ENCODE data around the gene EFNB3.

EFNB3 gene

DNA sequence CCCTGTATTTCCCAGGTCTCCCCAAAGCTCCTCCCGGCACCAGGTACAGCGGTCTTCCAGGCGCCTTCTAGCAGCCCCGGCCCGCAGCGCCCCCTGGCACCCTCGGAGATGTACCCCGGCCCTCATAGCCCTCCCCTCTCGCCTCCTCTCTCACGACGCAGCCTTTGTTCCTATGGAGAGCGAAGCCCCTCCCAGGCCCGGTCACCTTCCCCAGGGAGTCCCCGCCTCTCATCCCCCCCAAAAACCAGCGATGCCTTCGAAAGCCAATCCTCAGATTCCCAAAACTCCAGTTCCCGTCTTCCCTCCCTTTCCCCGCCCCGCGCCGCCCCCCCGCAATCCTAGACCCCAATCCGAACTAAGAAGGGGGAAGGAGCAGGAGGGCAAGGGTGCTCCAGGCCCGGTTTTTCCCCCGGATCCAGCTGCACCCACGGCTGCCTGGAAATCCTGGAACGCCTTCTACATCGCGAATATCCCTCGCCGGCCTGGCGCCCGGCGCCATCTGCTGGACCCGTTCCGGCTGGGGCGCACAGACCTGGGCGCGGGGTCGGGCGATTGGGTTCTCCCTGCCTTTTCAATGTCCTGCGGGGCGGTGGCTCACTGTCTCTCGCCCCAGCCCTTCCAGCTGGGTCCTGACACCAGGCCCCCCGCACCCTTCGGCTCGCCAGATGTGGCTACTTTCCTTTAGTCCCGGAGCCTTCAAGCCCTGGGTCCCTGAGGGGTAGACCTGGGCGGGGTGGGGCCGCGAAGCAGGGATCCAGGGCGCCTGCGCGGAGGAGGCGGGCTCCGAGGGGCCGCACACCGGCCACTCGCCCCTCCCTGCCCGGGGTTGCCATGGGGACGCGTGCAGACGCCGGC lies 12.1 kb downstream of the EFNB3 start, which contains the start of gene DNAH2:
DNAH2 (plus strand) TSS at position 844 of the 855 bp plus-strand sequence. CDS start 1,991 bp downstream, outside the sequence.
- peak within 1 kb of the TSS; percentile 42 for H3K4me3 ChIP-seq (ENCODE audit: low read depth, low read length)

DNA sequence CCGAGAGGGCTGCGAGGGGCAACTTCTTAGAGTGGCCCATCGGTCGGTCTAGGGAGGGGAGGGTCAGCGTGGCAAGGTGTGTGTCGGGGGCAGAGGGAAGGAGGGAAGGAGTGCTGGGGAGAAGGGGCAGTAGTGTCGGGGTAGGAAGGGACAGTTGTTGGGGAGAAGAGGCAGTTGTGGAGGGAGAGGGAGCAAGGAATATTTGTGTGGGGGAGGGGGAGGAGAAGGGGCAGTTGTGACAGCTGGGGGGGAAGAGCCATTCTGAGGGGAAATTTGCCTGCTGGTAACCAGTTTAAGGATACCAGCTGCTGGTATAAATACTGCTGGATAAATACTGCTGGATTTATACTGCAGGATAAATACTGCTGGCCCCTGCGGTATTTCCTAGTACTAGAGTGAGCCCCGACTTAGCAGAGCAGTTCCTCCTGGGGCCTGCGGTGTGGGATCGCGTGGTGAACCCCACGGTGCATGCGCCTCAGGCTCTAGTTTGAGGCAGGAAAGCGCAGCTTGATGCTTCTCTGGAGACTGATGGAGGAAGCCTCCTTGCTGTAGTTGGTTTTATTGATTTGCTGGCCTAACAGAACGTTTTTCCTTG lies 12.9 kb downstream of the EFNB3 start:
- H3K4me3 ChIP-seq (ENCODE audit: low read depth, low read length) = peak overlapping the region; percentile 42

DNA sequence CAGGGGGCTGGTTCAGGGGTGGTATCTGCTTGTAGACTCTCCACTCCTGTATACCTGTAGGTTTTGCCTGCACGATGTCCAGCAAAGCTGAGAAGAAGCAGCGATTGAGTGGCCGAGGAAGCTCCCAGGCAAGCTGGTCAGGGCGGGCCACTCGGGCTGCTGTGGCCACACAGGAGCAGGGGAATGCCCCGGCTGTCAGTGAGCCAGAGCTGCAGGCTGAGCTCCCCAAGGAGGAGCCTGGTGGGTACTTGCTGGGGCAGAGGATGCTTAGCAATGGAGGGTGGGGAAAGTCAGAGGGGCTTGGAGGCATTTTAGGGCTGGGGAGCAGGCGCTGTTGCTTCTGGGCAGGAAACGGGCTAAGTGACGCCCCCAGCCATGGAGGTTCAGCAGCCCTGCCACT lies 14.7 kb downstream of the EFNB3 start:
- no peak overlapping the region for H3K4me3 ChIP-seq (ENCODE audit: low read depth, low read length)

DNA sequence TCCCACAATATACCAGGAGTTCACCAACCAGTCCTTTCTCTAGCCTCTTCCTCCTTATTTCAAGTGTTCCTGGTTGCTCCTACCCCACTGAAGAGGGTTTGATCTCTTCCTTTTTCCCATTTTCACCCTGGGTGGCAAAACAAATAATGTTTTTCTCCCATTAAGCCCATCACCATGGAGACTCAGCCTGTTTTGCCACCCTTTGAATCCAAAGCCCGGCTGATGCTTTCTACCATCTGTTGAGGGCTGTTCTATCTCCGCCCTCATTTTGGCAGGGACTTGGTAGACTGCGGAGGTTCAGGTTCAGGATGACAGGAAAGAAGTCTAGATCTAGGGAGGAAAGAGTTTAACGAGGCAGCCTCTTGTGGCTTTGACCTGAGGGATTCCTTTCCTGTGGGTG lies 15.1 kb downstream of the EFNB3 start:
- no peak overlapping the region for H3K4me3 ChIP-seq (ENCODE audit: low read depth, low read length)

DNA sequence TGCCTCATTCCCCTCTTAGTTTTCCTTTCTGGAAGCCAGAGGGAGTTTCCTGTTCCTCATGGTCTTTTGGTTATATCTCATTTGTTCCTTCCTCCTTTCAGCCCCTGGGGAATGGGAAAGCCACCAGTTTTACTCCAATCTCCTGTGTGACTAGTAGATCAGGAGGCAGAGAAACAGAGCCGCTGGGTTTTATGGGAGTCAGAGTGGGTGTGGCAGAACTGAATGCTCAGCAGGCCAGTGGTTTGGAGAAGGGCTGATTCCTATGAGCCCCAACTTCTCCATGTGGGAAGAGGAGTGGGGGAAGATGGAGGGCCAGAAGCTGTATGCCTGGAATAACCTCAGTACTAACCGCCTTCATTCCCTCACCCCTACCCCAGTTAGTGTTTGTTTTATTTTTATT lies 16.6 kb downstream of the EFNB3 start:
- H3K4me3 ChIP-seq (ENCODE audit: low read depth, low read length) = no peak overlapping the region

DNA sequence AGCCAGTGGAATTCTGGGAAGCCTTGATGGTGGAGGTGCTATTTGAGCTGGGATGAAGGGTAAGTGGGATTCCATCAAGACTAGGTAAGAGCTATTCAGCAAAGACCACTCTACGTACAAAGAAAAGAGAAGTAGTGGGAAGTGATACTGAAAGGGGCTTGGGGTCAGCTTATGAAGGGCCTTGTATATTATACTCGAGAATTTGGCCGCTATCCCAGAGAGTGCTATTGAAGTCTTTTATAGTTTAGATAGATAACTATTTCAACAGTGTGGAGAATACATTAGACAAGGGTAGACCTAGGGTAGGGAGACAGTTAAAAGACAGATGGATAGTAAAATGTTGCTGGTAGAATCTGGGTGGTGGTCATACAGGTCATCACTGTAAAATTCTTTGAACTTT lies 22.9 kb downstream of the EFNB3 start:
- H3K4me3 ChIP-seq (ENCODE audit: low read depth, low read length) = no peak overlapping the region

DNA sequence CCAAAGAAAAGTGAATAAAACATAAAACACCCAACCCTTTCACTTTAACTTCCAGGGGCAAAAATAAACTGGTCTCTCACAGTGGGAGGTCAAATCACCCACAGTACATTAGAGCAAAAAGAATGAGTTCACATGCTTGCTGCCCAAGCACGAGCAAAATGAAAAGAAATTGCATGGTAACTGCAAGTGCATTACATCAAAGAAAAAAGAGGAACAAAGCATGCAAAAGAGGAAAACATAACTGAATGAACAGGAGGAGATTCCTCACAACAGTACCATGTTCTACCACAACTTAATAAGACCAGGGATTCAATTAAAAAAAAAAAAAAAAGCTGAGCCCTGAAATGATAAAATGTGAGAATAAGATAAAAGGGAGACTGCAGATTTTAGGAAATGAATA lies 24.8 kb downstream of the EFNB3 start:
- no peak overlapping the region for H3K4me3 ChIP-seq (ENCODE audit: low read depth, low read length)

DNA sequence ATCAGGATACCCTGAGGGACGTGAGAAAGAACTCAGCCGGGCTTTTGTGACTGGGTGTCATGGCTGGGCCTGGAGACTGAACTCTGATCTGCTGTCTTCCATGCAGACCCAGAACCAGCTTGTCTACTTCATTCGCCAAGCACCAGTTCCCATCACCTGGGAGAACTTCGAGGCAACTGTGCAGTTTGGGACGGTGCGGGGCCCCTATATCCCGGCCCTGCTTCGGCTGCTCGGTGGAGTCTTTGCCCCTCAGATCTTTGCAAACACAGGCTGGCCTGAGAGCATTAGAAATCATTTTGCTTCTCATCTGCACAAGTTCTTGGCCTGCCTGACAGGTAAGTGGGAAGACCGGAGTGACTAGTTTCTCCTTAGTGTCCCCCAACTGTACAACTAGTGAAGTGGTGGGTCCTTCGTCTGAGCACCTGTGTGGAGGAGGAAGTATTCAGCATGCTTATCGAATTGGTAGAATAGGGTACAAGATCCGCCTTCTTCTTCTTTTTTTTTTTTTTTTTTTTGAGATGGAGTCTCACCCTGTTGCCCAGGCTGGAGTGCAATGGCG lies 28.1 kb downstream of the EFNB3 start:
- H3K4me3 ChIP-seq (ENCODE audit: low read depth, low read length) = no peak overlapping the region

DNA sequence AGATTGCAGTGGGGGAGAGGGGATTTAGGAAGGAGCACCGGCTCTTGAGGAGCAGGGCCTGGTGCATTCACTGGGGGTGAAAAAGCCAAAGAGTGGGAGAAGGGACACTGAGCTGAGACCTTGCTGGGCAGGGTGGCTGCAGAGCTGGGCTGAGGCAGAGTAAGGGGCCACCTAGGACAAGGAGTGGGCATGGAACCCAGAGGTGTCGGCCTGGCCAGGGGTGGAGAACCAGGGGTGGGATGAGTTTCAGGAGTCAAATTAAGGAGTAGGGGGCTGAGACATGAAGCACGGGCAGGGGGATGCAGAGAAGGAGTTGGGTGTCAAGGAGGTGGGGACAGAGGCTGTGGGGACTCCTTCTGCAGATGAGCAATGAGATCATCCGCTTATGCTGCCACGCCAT lies 32.6 kb downstream of the EFNB3 start:
- no peak overlapping the region for H3K4me3 ChIP-seq (ENCODE audit: low read depth, low read length)

DNA sequence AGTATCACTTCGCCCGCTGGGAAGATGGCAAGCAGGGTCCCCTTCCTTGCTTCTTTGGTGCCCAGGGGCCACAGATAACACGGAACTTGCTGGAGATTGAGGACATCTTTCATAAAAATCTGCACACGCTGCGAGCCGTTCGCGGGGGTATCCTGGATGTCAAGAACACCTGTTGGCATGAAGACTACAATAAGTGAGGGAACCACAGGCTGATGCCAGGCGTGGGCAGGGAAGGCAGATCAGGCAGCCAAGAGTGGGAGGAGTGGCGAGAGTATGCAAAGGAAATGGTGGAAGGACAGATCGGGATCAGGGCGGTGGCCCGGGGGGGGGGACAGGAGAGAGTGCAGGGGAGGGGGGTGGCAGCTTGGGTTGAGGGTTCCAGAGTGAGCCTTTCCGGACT lies 34.7 kb downstream of the EFNB3 start:
- no peak overlapping the region for H3K4me3 ChIP-seq (ENCODE audit: low read depth, low read length)

DNA sequence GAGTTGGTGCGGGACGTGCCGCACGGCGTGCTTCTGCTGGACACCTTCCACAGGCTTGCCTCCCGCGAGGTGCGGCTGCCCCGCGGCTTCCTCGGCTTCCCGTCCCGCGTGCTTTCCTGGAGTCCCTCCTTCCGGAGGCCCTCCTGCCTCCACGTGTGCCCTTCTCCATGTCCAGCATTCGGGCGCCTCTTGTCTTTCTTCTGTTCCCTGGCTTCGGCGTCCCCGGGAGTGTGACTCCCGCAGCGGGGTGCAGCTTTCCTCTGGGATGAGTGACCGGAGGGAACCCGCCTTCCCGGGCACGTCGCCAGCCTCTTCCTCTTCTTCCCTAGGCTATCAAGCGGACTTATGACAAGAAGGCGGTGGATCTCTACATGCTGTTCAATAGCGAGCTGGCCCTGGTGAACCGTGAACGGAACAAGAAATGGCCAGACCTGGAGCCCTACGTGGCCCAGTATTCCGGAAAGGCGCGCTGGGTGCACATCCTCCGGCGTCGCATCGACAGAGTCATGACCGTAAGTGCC lies 35.5 kb downstream of the EFNB3 start:
- H3K4me3 ChIP-seq (ENCODE audit: low read depth, low read length) = no peak overlapping the region

DNA sequence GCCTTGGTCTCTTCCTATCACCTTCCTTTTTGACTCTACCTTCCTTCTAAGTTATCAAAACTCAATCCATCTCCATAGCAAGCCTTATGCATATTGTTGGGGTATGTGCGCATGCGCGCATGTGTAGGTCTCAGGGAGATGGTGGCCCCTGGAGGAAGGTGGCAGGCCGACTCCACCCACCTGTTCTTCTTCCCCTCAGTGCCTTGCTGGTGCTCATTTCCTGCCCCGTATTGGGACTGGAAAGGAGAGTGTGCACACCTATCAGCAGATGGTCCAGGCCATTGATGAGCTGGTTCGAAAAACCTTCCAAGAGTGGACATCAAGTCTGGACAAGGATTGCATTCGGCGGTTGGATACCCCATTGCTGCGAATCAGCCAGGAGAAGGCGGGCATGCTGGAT lies 37.7 kb downstream of the EFNB3 start:
- H3K4me3 ChIP-seq (ENCODE audit: low read depth, low read length) = no peak overlapping the region

DNA sequence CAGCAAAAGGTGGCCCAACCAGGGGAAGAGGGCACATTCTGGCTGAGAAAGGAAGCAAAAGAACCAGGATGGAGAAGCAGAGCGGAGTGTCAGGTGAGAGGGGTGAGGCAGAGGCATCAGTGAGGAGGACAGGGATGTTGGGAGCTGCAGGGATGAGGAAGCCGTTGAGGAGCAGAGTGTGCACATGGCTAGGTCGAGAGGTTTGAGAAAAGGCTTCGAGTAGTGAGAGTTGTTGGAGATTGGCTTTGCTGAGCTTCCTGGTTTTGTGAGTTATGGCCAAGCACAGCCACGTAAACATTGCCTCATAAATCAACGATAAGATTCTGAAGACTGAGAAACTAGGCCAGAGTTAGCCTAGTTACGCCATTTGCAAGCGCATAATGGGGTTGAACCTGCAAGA lies 39.4 kb downstream of the EFNB3 start:
- H3K4me3 ChIP-seq (ENCODE audit: low read depth, low read length) = no peak overlapping the region

DNA sequence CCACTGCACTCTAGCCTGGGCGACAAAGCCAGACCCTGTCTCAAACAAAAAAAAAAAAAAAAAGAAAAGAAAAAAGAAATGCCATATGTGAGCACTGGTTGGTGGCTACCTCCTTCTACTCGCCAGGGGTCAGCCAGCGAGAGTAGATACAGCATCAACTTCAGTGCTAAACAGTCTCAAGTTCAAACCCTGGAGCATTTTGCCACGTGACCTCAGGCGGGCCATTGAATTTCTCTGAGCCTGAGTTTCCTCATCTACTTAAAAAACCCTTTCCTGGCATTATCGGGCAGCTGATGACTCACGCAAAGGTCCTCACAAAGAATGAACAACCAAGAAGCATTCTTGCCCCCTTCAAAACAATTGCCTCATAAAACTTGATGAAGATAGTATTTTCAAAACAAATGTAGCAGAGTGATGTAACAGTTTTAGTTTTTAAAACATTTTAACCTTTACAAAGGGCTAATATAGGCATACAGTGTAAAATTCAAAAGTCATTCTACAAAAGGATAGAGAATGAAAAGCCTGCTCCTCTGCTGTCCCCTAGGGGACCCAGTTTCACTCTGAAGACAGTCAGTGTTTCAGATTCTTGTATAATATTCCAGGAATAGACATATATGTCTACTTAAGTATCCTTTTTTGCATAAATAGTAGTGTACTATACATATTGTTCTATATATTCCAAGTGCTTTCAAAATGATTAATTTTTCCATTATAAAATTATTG lies 40.9 kb downstream of the EFNB3 start:
- no peak overlapping the region for H3K4me3 ChIP-seq (ENCODE audit: low read depth, low read length)

DNA sequence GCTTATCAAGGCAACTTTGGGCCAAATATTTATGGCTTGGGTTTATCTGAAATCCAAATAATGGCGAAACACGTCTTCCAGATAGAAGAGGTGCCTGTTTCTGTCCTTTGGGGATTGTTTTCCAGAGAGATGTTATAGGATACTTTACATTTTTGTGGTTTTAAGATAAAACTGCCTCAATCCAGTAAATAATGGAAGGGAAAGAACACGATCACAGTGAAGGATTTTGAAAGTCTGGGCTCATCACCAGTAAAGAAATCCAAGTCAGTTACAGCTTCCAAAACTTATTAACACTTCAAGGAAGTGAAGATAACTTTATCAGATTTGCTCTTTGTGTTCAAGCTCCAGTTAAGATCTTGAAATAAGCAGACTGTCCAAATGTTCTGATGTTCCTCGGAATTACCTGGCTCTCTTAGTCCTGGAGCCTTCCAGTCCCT lies 42.7 kb downstream of the EFNB3 start:
- H3K4me3 ChIP-seq (ENCODE audit: low read depth, low read length) = no peak overlapping the region

DNA sequence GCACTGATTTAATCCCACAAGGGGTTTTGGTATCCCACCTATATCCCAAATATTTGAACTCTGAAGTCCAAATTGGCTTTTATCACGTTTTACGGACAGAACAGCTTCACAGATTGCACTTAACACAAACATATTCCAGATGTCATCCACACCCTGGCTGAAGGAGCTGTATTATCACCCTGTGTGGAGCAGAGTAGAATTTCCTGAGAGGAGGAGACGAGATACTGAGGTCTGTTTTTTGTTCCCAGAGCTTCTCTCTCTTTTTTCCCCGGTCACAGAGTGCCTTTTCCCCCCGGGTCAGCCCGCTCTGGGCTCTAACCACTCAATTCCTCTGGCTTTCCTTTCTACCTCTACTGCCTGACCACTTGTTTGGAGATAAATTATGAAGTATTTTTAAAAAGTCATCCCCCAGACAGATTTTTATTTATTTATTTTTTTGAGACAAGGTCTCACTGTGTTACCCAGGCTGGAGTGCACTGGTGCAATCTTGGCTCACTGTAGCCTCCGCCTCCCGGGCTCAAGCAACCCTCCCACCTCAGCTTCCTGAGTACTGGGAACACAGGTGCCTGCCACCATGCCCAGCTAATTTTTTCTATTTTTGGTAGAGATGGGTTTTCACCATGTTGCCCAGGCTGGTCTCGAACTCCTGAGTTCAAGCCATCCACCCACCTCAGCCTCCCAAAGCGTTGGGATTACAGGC lies 43.2 kb downstream of the EFNB3 start:
- no peak overlapping the region for H3K4me3 ChIP-seq (ENCODE audit: low read depth, low read length)

DNA sequence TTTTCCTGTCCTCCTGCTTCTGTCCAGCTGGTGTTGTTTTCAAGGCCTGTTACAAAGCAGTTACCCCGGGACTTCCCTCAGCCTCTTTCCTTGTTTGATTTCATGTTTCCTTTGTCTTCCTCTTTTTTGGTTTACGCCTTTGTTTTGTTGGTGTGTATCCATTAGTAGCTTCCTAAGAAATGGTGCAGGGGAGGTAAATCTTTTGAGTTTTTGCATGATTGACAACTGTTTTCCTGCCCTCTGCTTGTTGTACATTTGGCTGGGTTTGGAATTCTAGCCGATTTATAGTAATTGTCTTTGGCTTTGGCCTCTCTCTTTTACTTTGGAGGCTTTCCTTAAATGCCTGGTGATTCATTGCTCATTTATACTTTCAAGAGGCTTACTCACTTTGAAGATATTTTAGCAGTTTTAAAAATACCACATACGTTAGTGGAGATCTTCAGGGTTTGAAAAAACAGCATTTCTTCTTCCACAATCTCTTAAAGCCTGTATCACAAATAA lies 45.4 kb downstream of the EFNB3 start:
- H3K4me3 ChIP-seq (ENCODE audit: low read depth, low read length) = no peak overlapping the region

DNA sequence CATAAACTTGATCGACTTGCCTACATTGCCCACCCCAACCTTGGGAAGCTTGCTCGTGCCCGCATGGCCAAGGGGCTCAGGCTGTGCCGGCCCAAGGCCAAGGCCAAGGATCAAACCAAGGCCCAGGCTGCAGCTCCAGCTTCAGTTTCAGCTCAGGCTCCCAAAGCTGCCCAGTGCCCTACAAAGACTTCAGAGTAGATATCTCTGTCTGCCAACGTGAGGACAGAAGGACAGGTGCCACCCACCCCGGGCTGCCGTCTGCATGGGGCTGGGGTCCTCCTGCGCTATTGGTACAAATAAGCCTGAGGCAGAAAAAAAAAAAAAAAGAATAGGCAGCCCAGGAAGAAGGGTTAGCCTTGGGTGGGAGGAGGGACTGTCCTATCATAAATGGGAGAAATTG lies 49.7 kb downstream of the EFNB3 start:
- no peak overlapping the region for H3K4me3 ChIP-seq (ENCODE audit: low read depth, low read length)

DNA sequence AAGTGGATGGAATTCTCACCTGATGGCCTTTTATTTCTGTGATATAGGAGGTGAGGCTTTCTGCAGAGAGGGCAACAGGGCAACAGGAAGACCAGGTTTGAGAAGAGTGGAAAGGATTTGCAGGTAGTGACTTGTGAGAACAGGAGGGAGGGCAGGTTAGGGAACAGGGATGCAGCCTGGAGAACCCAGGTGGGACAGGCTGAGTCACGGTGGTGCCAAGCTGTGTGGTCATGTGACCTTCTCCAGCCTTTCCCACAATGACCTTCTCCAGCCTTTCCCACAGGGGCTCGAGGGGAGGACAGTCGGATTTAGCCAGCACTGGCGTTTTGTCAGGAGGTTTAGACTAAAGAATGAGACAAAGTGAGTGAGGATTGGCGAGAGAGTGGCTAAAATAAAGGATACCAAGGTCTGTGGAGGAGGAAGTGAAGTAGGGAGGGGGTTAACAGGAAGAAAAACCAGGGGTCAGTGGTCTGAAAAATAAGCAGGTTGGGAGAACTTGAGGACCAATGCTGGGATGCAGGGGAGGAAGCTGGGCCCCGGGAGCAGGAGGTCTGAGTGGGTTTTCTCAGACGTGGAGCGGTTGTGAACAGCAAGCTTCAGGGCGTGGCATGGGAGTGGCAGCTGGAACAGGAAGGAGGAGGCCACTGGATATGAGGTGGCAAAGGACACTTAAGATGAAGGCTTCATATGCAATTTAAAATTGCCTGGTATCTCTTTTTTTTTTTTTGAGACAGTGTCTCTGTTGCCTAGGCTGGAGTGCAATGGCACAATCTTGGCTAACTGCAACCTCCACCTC lies 50.3 kb downstream of the EFNB3 start:
- no peak overlapping the region for H3K4me3 ChIP-seq (ENCODE audit: low read depth, low read length)

DNA sequence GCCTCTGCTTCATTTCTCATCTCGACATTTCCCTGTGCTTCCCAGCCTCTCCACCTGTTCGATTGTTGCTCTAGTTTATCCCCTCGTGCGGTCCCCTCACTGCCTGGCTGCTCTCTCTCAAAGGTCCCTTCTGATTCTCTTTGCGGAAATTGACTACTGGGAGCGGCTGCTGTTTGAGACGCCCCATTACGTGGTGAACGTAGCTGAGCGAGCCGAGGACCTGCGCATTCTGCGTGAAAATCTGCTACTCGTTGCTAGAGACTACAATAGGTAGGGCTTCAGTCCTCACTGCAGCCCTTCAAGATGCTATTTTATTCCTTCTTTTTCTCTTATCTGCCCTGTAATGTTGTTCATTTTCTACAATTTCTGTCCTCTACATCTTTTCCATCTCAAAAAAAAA lies 52.0 kb downstream of the EFNB3 start:
- H3K4me3 ChIP-seq (ENCODE audit: low read depth, low read length) = no peak overlapping the region

Measured in iPS-11a (cell line).